ENCODE results near the gene SLC27A3. TPM values are rescaled to one million over a fixed set of nuclear protein-coding genes. Genes with fewer than 3 reads are reported as not detected.

The SLC27A3 gene
- total and polyA plus RNA-seq, 10 of the 15 experiments (the other 5 are each of a cell fraction or from before 2014, with no cell fraction given): 2.6 to 18.1 (median 8.3) TPM

GRCh38 chr1:153818876-153819275 lies 43.7 kb downstream of the SLC27A3 start (continued):
- TF ChIP-seq, protein P1, sequence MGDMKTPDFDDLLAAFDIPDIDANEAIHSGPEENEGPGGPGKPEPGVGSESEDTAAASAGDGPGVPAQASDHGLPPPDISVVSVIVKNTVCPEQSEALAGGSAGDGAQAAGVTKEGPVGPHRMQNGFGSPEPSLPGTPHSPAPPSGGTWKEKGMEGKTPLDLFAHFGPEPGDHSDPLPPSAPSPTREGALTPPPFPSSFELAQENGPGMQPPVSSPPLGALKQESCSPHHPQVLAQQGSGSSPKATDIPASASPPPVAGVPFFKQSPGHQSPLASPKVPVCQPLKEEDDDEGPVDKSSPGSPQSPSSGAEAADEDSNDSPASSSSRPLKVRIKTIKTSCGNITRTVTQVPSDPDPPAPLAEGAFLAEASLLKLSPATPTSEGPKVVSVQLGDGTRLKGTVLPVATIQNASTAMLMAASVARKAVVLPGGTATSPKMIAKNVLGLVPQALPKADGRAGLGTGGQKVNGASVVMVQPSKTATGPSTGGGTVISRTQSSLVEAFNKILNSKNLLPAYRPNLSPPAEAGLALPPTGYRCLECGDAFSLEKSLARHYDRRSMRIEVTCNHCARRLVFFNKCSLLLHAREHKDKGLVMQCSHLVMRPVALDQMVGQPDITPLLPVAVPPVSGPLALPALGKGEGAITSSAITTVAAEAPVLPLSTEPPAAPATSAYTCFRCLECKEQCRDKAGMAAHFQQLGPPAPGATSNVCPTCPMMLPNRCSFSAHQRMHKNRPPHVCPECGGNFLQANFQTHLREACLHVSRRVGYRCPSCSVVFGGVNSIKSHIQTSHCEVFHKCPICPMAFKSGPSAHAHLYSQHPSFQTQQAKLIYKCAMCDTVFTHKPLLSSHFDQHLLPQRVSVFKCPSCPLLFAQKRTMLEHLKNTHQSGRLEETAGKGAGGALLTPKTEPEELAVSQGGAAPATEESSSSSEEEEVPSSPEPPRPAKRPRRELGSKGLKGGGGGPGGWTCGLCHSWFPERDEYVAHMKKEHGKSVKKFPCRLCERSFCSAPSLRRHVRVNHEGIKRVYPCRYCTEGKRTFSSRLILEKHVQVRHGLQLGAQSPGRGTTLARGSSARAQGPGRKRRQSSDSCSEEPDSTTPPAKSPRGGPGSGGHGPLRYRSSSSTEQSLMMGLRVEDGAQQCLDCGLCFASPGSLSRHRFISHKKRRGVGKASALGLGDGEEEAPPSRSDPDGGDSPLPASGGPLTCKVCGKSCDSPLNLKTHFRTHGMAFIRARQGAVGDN (IDR thresholded peaks at IDR 0.05): no peak
- no peak for TF ChIP-seq MYB (IDR thresholded peaks at IDR 0.05; ENCODE audit: borderline replicate concordance, low read depth, low read length)
- no peak for TF ChIP-seq RAD51 (IDR thresholded peaks at IDR 0.05)

DNA sequence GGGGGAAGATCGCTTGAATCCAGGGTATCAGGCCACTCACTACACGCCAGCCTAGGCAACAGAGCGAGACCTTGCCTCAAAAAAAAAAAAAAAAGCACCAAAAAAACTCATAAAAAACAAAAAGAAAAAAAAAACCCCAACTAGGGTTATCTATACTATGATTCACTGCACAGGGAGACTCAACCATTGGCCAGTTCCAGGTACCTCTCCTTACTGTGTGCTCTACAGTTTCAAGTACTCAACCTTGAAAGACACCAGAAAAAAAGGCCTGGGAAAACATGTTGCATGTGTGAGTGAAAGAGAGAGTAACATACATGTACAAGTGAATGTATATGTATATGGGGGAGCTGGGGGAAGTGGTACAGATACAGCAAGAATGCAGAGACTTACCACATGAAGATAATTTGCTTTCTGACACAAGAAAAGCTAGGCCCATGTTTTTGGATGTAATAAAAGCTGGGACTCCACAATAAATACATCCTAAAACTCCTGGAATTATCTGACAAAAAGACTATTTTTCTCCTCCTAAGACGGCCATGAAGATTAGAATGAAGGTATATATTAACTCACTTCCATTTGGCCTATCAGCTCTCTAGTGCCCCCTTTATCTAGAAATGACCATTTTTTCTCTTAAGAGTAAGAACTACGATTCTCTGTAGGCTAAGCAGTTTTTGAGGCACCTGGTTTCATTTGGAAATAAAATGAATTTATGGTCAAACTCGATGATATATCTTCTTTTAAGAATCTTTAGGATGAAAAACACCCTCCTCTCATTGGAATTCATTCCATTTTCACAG lies 52.2 kb downstream of the SLC27A3 start:
- Histone ChIP-seq H3K9ac (ENCODE audit: control insufficient read depth, insufficient read depth, low read length) (no peak overlapping the region), H3K36me3 (ENCODE audit: control insufficient read depth in 2 of 2, insufficient read depth in 2 of 2, low read length in 1 of 2) (peaks cover 8 to 24% of the 10 kb centered on the region in 2 experiments), H3K9me3 (replicated peaks; ENCODE audit: control insufficient read depth, insufficient read depth, low read length) (no peaks in the 10 kb centered on the region), H4K20me1 (ENCODE audit: control insufficient read depth, insufficient read depth) (no peaks in the 10 kb centered on the region), H3K4me2 (ENCODE audit: control insufficient read depth, insufficient read depth) (no peak overlapping the region), H2AFZ (ENCODE audit: control insufficient read depth, low read depth, low read length) (no peak overlapping the region), H3K27me3 (replicated peaks in 1 of 2; ENCODE audit: control insufficient read depth in 2 of 2, insufficient read depth in 2 of 2, low read length in 1 of 2) (no peaks in the 10 kb centered on the region), H3K27ac (ENCODE audit: control insufficient read depth, insufficient read depth) (peak overlapping the region; percentile 52), H3K4me1 (ENCODE audit: control insufficient read depth, insufficient read depth, low read length) (peaks cover 10% of the 10 kb centered on the region), H3K79me2 (ENCODE audit: control insufficient read depth, insufficient read depth, low read length) (peaks cover 16% of the 10 kb centered on the region), H3K4me3 (no peak overlapping the region)
- ChIA-PET POLR2A (interaction anchor here (0.6 to 1.2 kb wide), 8 partner anchors 9 to 131 kb away, joined by 3 to 6 read pairs (median 4); partner anchors contain the start of gene CRTC2), SMC1A (ENCODE audit: uncharacterized antibody, unreplicated experiment) (interaction anchor here (1.0 to 3.0 kb wide), 13 partner anchors 9 to 159 kb away, joined by 3 to 11 read pairs (median 4); partner anchors contain the start of gene RAB13), CTCF (interaction anchor here (0.6 to 11.8 kb wide), 12 partner anchors 10 to 293 kb away, joined by 3 to 138 read pairs (median 6); partner anchors contain the start of genes DENND4B, GATAD2B and RAB13), RAD21 (ENCODE audit: unreplicated experiment) (interaction anchor here (0.9 to 1.8 kb wide), 5 partner anchors 22 to 159 kb away, joined by 3 to 6 read pairs (median 4); partner anchors contain the start of genes RAB13 and SLC27A3)
- in situ Hi-C loops (cut with MboI): no loop called here
- BruUV-seq (replicated peaks): TSS peak; percentile 58
- intact Hi-C loops (cut with micrococcal nuclease; ENCODE audit: unreplicated experiment): no loop called here
- ATAC-seq (peak; percentile 64), FAIRE-seq (no peak), DNase-seq (ENCODE audit: low read depth, low spot score) (no peak)
- TF ChIP-seq, protein P2, sequence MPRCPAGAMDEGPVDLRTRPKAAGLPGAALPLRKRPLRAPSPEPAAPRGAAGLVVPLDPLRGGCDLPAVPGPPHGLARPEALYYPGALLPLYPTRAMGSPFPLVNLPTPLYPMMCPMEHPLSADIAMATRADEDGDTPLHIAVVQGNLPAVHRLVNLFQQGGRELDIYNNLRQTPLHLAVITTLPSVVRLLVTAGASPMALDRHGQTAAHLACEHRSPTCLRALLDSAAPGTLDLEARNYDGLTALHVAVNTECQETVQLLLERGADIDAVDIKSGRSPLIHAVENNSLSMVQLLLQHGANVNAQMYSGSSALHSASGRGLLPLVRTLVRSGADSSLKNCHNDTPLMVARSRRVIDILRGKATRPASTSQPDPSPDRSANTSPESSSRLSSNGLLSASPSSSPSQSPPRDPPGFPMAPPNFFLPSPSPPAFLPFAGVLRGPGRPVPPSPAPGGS (IDR thresholded peaks at IDR 0.05; ENCODE audit: borderline replicate concordance, insufficient read depth, low read depth, low read length, poor library complexity, severe bottlenecking): peak; percentile 52
- TF ChIP-seq, protein P3, sequence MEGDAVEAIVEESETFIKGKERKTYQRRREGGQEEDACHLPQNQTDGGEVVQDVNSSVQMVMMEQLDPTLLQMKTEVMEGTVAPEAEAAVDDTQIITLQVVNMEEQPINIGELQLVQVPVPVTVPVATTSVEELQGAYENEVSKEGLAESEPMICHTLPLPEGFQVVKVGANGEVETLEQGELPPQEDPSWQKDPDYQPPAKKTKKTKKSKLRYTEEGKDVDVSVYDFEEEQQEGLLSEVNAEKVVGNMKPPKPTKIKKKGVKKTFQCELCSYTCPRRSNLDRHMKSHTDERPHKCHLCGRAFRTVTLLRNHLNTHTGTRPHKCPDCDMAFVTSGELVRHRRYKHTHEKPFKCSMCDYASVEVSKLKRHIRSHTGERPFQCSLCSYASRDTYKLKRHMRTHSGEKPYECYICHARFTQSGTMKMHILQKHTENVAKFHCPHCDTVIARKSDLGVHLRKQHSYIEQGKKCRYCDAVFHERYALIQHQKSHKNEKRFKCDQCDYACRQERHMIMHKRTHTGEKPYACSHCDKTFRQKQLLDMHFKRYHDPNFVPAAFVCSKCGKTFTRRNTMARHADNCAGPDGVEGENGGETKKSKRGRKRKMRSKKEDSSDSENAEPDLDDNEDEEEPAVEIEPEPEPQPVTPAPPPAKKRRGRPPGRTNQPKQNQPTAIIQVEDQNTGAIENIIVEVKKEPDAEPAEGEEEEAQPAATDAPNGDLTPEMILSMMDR (IDR thresholded peaks at IDR 0.05 in 2 of 3, conservative IDR thresholded peaks at IDR 0.05 in 1 of 3; ENCODE audit: control insufficient read depth in 2 of 3, extremely low read depth in 1 of 3, insufficient read depth in 1 of 3, low read depth in 3 of 3, low read length in 3 of 3): 0 out of 6 replicates have a peak, but pooled peaks of 1 of the 3 experiments have one; percentile 11
- TF ChIP-seq SRF (IDR thresholded peaks at IDR 0.05; ENCODE audit: low read depth in 2 of 2, low read length in 2 of 2) (no peak), FOXM1 (IDR thresholded peaks at IDR 0.05; ENCODE audit: low read depth, low read length) (peak; percentile 35; the same call in 1 of the 2 replicates), NFIC (IDR thresholded peaks at IDR 0.05; ENCODE audit: low read depth, low read length) (0 out of 2 replicates have a peak, but pooled peaks have one; percentile 29)
- WGBS (ENCODE audit: insufficient coverage, insufficient replicate concordance, low lambda C conversion rate, missing lambda C conversion rate): 87% methylated on average over 5 of the region's 6 CpGs

Data from GM12878 (cell line).